ENCODE data around the gene THSD7B. TPM values are rescaled to one million over a fixed set of nuclear protein-coding genes. Genes with fewer than 3 reads are reported as not detected.

THSD7B gene
- total and polyA plus RNA-seq, 9 donors, result 0.10 to 0.82 (median 0.37) TPM; not detected in 1

DNA sequence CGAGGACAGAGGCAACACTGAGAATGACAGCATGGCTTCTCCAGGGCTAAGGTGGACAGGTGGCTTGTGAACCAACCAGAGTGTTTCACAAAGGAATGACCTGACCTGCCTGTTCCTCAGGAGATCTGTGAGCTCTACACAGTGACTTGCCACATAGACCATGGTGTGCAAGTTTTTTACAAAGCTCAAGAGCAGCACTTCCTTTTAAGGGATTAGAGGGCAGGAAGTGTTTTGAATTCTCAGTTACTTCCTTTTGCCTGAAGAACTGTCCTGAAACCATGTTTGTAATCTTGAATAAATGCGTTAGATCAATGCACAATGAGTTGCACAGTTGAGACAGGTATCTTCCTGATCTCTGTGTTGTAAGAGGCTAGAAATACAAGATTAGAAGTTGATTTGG is 421.9 kb downstream of the THSD7B start:
- intact Hi-C loops (cut with DNase I), result no loop called here
- 90 to 95% (median 94%) methylated on average over 2 of the region's 2 CpGs for WGBS, 3 donors
- TF ChIP-seq EP300 (IDR thresholded peaks at IDR 0.05) (no peak), POLR2A (IDR thresholded peaks at IDR 0.05) (no peak)
- TF ChIP-seq, protein P1, sequence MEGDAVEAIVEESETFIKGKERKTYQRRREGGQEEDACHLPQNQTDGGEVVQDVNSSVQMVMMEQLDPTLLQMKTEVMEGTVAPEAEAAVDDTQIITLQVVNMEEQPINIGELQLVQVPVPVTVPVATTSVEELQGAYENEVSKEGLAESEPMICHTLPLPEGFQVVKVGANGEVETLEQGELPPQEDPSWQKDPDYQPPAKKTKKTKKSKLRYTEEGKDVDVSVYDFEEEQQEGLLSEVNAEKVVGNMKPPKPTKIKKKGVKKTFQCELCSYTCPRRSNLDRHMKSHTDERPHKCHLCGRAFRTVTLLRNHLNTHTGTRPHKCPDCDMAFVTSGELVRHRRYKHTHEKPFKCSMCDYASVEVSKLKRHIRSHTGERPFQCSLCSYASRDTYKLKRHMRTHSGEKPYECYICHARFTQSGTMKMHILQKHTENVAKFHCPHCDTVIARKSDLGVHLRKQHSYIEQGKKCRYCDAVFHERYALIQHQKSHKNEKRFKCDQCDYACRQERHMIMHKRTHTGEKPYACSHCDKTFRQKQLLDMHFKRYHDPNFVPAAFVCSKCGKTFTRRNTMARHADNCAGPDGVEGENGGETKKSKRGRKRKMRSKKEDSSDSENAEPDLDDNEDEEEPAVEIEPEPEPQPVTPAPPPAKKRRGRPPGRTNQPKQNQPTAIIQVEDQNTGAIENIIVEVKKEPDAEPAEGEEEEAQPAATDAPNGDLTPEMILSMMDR (IDR thresholded peaks at IDR 0.05), result no peak
- Histone ChIP-seq H3K27me3 (no peaks in the 10 kb centered on the region), H3K9me3 (no peaks in the 10 kb centered on the region), H3K27ac (no peak overlapping the region), H3K36me3 (no peaks in the 10 kb centered on the region), H3K4me3 (no peak overlapping the region), H3K4me1 (ENCODE audit: insufficient read depth) (no peaks in the 10 kb centered on the region)
- no peak for DNase-seq

DNA sequence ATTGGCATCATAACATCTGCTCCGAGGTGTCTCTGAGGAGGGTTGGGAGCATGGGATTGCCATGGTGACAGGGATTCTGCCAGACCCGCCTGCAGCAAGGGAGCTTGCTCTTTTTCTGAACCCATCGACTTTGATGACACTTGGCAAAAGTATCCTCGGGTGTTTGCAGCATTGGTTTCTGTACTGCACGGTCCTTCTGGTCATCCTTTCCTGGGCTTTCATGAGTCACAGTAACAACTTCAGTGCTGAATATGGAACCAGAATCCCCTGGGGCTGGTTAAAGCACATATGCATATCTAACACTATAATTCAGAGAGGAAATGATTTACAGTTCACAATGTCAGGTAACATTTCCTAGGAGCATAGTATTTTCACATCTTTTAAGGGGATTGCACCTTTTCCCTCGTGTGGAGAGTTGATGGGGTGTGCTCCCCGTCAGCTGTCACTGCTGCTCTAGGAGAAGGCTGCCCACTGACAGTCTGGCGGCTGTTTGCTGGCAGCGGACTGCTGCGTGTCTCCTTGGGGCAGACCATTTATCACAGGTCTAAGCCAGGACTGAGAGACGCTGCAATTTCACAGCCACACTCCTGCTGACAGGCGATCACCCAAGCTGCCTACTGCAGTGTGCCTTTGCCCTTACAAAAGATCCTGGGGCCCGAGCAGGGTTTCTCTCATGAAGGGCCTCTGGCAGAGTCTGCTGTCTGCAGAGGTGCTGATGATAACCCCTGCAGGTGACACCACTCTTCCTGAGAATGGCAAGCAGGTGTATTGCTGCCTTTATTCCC is 425.3 kb downstream of the THSD7B start:
- 53 to 66% (median 63%) methylated on average over 13 of the region's 13 CpGs for WGBS, 3 donors
- Histone ChIP-seq H3K4me1 (ENCODE audit: insufficient read depth) (no peaks in the 10 kb centered on the region), H3K27me3 (no peaks in the 10 kb centered on the region), H3K4me3 (no peak overlapping the region), H3K36me3 (no peaks in the 10 kb centered on the region), H3K27ac (no peak overlapping the region), H3K9me3 (no peaks in the 10 kb centered on the region)
- no peak for DNase-seq
- intact Hi-C loops (cut with DNase I), result no loop called here
- no peak for TF ChIP-seq POLR2A (IDR thresholded peaks at IDR 0.05)

DNA sequence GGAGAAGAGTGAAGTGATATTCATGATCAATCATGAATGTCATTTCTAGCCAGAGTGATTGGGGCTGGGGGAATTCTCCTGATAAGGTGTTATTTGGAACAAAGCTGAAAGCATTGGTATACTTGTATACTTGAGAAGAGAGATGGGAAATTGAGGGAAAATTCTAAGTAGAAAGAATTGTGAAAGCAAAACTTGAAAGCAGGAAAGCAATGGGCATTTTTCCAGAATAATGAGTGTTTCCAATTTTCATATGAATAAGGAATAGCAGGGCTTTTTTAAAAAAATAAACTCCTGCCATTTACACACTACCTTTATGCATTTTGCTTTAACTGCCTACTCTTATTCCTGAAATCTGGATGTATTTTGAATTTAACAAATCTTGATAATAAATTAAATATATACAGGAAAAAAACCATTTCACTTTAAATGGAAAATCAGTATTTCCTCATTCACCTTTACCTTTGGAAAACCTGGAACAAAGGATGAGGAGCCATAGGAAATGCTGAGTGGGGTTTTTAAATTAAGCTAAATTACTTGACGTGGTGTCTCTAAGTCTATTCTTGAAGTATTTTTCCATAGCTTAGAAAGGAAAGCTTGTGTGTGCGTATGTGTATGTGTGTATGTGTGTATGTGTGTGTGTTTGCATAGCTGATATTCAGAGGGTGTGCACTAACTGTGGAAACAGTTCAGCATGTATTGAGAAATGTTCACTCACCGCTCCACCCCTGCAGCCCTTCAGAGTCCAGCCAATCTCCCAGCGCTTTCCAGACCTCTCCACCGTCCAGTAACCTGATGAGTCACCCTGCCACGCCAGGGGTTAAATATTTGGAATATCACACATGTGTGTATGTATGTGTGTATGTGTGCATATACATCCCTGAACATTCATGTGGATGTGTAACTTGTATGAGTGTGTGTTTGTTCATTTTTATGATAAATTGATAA is 427.3 kb downstream of the THSD7B start:
- no peaks in the 10 kb centered on the region for H3K4me1 ChIP-seq (ENCODE audit: insufficient read depth)
- TF ChIP-seq, protein P1 (IDR thresholded peaks at IDR 0.05), result no peak
- no peak for TF ChIP-seq POLR2A (IDR thresholded peaks at IDR 0.05)
- no peak for TF ChIP-seq EP300 (IDR thresholded peaks at IDR 0.05)
- no peak overlapping the region for H3K4me3 ChIP-seq
- H3K36me3 ChIP-seq, result no peaks in the 10 kb centered on the region
- H3K9me3 ChIP-seq, result no peaks in the 10 kb centered on the region
- no peaks in the 10 kb centered on the region for H3K27me3 ChIP-seq
- WGBS, 3 donors, result 83 to 87% (median 83%) methylated on average over 6 of the region's 6 CpGs
- intact Hi-C loops (cut with DNase I), result no loop called here
- H3K27ac ChIP-seq, result no peak overlapping the region
- DNase-seq, result no peak

DNA sequence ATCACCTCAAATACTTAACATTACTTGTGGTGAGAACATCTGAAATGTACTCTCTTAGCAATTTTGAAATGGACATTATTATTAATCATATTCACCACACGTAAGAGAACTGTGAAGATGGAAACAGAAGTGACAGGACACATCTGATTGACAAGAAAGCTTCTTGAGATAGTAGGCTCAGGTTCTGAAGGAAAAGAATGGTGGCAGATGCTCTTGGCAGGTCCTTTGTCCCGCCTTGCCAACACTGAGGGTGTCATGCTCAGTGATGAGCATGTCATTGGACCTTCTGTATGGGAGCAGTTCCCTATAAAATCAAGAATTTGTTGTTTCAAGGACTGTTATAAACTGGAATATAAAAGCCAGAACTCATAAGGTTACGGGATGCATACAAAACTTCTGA is 428.1 kb downstream of the THSD7B start:
- H3K9me3 ChIP-seq, result no peaks in the 10 kb centered on the region
- no peak overlapping the region for H3K4me3 ChIP-seq
- H3K27me3 ChIP-seq, result no peaks in the 10 kb centered on the region
- H3K27ac ChIP-seq, result no peak overlapping the region
- intact Hi-C loops (cut with DNase I), result no loop called here
- no peak for TF ChIP-seq POLR2A (IDR thresholded peaks at IDR 0.05)
- H3K36me3 ChIP-seq, result no peaks in the 10 kb centered on the region
- DNase-seq, result no peak
- WGBS, 3 donors, result 86 to 90% (median 87%) methylated on average over 3 of the region's 3 CpGs
- H3K4me1 ChIP-seq (ENCODE audit: insufficient read depth), result no peaks in the 10 kb centered on the region

DNA sequence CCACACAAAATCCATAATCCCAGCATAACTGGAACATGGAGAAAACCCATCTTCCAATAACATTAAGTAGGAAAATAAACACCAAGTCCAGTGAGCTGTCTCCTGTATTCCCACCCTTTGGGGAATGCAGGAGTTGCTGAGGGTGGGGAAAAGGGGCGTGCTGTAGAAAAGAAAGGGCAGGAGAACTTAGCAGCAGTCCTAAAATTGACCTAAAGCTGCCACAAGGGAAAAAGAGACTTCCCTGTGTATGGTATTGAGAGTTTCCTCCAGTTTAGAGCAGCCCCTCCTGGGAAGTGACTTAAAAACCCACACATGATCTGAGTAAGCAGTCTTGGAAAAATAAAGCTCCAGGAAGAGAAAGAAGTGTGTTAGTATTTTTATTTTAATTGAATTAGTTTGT is 428.8 kb downstream of the THSD7B start:
- Histone ChIP-seq H3K4me3 (no peak overlapping the region), H3K27me3 (no peaks in the 10 kb centered on the region), H3K36me3 (no peaks in the 10 kb centered on the region), H3K27ac (no peak overlapping the region), H3K4me1 (ENCODE audit: insufficient read depth) (no peaks in the 10 kb centered on the region), H3K9me3 (no peaks in the 10 kb centered on the region)
- DNase-seq, result no peak
- intact Hi-C loops (cut with DNase I), result no loop called here
- 32 to 49% (median 37%) methylated on average over 1 of the region's 1 CpG for WGBS, 3 donors
- TF ChIP-seq, protein P1 (IDR thresholded peaks at IDR 0.05), result no peak
- TF ChIP-seq EP300 (IDR thresholded peaks at IDR 0.05) (no peak), POLR2A (IDR thresholded peaks at IDR 0.05) (no peak)
